PC-9 (cell line): Measurements from ENCODE around the gene KIF21B.

ENCODE experiments used
- EZH2 ChIP-seq: fragments of 200-600 bp; sonication (generic); IDR thresholded peaks from 2 replicates; pipeline ENCODE4 v1.8.0; 2017; ENCODE audit warnings: antibody characterized with exemption, low read depth
- TF ChIP-seq, protein P1 (sequence below): fragments of 200-600 bp; sonication (generic); conservative IDR thresholded peaks from 2 replicates; pipeline ENCODE4 v1.6.1; 2017; ENCODE audit warnings: mixed run types, antibody characterized with exemption, mild to moderate bottlenecking, moderate library complexity

DNA sequence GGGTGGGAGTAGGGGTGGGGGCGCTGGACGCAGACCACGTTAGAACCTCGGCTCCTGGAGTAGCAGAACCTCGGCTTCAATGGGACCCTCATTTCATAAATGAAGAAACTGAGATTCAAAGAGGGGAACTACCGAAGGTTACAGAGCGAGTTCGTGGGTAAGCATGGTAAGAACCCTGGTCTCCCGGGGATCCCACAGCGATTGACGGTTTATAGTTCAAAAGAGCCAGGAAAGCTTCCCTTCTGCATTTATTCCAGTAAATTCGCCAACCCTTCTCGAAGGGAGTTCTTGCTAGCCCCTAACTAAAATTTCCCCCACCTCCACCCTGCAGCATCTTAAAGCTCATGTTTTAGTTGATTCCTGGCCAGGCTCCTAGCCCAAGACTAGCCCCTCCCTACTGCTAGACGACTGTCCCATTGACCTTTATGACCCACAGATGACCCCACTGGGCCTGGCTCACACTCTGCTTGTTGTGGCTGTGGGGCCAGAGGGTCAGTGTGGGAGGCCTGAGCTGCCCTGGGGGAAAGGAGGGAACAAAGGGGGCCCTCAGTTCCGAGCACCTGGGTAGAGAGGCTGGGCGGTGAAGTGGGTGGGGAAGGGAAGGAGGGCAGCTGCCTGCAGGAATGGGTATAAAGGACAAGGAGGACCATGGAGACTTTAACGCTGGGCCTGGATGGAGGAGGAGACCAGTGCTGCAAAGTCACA, 558 bp upstream of the KIF21B start:
- TF ChIP-seq, protein P1, sequence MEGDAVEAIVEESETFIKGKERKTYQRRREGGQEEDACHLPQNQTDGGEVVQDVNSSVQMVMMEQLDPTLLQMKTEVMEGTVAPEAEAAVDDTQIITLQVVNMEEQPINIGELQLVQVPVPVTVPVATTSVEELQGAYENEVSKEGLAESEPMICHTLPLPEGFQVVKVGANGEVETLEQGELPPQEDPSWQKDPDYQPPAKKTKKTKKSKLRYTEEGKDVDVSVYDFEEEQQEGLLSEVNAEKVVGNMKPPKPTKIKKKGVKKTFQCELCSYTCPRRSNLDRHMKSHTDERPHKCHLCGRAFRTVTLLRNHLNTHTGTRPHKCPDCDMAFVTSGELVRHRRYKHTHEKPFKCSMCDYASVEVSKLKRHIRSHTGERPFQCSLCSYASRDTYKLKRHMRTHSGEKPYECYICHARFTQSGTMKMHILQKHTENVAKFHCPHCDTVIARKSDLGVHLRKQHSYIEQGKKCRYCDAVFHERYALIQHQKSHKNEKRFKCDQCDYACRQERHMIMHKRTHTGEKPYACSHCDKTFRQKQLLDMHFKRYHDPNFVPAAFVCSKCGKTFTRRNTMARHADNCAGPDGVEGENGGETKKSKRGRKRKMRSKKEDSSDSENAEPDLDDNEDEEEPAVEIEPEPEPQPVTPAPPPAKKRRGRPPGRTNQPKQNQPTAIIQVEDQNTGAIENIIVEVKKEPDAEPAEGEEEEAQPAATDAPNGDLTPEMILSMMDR, result no peak
- no peak for TF ChIP-seq EZH2
